ENCODE measurements around the gene AP3B1.
"Not testable (repeated sequence)": the region's sequence is repeated elsewhere in the genome, so short reads cannot be mapped to it uniquely, and the experiment has no call there.

The AP3B1 gene

DNA sequence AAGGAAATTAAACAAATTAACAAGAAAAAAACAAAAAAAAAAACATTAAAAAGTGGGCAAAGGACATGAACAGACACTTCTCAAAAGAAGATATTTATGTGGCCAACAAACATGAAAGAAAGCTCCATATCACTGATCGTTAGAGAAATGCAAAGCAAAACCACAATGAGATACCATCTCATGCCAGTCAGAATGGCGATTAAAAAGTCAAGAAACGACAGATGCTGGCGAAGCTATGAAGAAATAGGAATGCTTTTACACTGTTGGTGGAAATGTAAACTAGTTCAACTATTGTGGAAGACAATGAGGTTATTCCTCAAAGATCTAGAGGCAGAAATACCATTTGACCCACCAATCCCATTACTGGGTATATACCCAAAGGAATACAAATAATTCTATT, 223.8 kb downstream of the AP3B1 start:
- DNase-seq (ENCODE audit: low read depth in 2 of 2): not testable (repeated sequence)

DNA sequence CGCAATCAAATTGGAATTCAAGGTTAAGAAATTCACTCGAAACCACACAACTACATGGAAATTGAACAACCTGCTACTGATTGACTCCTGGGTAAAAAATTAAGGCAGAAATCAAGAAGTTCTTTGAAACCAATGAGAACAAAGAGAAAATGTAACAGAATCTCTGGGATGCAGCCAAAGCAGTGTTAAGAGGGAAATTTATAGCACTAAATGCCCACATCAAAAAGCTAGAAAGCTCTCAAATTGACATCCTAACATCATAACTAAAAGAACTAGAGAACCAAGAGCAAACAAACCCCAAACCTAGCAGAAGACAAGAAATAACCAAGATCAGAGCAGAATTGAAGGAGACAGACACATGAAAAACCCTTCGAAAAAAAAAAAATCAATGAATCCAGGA, 226.9 kb downstream of the AP3B1 start:
- DNase-seq (ENCODE audit: low read depth in 2 of 2): not testable (repeated sequence)

DNA sequence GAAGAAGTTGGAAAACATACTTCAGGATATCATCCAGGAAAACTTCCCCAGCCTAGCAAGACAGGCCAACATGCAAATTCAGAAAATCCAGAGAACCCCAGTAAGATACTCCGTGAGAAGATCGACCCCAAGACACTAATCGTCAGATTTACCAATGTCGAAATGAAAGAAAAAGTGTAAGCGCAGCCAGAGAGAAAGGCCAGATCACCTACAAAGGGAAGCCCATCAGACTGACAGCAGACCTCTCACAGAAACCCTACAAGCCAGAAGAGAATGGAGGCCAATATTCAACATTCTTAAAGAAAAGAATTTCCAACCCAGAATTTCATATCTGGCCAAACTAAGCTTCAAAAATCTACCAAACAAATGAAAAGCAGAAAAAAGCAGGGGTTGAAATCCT, 227.8 kb downstream of the AP3B1 start:
- not testable (repeated sequence) for DNase-seq (ENCODE audit: low read depth in 2 of 2)

DNA sequence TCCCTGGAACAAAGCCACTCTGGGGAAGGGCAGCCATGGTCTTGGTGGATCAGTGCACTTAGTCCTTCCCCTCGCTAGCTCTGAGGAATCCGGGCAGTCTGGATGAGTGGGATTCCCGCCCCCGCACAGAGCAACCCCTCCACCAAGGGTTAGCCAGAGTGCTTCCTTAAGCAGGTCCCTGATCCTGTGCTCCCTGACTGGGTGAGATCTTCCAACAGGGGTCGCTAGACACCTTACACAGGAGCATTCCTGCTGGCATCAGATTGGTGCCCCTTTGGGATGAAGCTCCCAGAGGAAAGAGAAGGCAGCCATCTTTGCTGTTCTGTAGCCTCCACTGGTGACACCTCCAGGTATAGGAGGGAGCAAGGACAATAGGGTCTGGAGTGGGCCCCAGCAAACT, 228.8 kb downstream of the AP3B1 start:
- DNase-seq (ENCODE audit: low read depth in 2 of 2): no peak

DNA sequence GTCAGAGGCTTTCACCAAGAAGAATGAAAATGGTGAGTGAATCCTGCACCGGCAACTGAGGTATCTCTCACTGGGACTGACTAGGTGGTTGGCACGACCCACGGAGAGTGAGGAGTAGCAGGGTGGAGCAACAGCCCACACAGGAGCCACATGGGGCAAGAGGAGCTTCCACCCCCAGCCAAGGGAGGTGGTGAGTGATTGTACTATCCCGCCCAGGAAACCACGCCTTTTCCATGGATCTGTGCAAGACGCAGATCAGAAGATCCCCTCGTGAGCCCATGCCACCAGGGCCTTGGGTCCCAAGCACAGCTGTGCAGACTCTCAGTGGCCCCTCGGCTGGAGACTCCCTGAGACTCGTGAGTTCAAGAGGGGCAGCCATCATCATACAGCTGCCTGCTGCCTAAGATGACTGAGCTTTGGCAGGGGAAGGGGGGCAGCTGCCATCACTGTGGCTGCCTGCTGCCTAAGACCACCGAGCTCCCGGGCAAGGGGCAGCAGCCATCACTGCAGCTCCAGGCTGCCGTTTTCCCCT, 229.5 kb downstream of the AP3B1 start:
- no peak for DNase-seq (ENCODE audit: low read depth in 2 of 2)

DNA sequence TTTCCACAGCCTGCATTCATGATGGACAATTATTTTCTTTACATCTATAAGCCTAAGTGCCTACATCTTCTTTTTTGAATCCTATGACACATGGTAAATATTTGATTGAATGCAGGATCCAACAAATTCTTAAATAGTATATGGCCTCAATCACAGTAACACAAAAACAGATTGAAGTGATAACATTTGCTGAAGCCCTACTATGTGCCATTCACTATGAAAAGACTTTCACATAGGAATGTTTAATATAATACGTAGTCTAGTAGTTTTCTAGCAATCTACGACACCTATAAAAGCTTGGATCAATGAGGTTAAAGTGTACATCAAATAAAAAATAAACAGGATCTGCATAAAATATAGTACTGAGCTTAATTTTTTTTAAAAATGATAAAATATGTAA, 231.0 kb downstream of the AP3B1 start:
- no peak for DNase-seq (ENCODE audit: low read depth in 2 of 2)

DNA sequence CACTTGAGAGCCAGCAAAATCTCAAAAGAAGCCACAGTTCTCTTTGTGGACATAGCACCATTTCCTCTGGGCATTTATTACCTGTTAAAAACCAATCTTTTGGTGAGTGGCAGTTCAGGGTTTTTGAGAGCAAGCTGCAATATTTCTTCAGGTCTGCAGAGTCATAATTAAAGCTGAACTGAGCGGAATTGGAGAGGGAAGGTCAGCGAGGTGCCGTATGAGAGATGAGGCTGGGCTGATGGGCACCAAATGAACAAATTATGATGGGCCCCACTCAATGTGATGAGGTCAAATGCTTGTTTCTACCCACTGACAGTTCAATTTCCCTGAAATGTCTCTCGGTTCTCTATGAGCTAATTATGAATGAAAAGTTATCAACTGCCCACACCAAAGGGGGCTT, 231.9 kb downstream of the AP3B1 start:
- no peak for DNase-seq (ENCODE audit: low read depth in 2 of 2)

DNA sequence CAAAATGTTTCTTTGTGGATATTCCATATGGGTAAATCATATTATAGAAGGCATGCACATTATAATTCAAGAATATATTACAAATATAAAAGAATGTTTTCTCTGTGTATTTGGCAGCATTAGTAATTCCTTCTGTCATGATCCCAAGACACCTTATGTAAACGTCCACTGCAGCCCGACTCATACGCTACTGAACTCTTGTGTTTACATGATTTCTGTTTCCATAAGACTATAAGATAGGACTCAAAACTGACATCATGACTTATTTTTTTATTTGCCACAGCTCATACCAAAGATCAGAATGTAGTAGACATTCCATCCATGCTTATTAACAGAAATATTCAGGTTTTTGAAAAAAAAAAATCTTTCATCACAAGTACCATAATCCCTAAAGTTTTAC, 234.1 kb downstream of the AP3B1 start:
- DNase-seq (ENCODE audit: low read depth in 2 of 2): no peak

DNA sequence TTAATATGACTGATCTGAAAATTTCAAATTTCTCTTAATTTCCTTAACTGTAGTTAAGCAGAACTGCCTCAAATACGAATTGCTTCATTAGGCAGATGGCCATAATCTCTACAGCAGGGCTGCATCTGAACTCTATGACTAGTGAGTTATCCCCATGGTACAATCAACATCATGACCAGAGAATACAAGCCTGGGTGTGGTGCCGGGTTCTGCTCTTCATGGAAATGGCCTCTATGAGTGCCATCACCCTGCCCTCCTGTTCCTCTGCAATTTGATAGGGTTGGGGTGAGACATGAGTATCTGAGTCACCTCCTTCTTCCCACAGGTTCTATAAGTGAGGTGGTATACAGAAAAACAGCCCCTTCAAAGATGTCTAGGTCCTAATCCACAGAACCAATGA, 235.9 kb downstream of the AP3B1 start:
- DNase-seq (ENCODE audit: low read depth in 2 of 2): no peak

DNA sequence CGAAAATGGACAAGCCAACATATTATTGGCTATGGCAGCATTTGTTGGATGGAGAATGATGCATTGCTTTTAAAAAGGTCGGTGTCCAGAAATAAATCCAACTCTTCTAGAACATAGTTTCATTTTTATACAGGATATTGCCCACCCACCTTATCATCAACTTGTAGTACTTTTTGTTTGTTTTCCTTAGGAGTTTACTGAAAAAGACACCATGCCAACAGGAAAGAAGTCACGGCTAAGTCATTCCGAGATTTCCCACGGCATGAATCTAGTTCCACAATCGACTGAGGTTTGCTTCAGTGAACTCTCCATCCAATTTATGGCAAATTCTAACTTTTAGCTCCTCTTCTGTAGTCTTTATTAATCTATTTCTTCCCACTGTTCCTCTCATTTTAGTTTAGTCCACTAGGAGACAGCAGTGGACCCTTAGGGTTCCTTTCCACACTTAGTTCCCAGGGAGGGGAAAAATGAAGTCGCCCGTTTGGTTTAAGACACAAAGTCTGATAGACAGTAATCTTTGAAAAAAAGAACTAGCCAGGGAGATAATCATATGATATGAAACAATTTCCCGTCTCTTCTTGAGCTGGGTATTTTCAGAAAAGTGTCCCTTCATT, 237.5 kb downstream of the AP3B1 start:
- DNase-seq (ENCODE audit: low read depth in 2 of 2): no peak

DNA sequence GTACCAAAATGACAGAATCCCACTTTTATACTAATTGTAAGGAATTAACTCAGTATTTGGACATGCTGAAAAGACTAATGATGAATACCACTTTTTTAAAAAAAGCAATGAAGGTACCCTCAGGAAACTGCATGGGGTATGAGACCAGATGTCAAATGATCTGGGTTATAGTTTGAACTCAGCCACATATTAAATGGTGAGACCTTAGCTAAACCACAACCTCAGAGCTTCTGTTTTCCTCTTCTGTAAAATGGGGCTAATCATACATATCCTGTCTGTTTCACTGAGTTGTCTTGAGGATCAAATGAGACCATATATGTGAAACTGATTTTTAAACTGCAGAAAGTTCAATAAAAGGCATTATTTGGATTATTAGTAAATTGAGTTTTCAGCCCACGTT, 238.4 kb downstream of the AP3B1 start:
- no peak for DNase-seq (ENCODE audit: low read depth in 2 of 2)

DNA sequence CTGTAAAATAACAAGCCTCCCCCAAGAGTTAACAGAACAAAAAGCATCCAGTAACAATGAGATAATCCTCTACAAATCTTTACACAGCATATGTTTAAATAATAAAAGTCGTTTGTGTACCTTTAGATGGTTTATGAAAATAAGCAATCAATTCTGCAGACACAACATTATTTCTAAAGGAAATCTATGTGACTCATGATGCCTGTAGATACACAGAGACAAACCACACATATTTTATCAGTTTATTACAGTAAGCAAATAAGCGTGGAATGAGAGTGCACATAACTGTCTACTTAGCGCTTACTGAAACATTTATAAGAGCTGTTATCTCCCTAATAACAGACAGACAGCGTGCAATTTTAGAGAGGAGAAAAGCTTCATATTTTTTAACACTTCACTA, 243.6 kb downstream of the AP3B1 start:
- DNase-seq (ENCODE audit: low read depth in 2 of 2): no peak

DNA sequence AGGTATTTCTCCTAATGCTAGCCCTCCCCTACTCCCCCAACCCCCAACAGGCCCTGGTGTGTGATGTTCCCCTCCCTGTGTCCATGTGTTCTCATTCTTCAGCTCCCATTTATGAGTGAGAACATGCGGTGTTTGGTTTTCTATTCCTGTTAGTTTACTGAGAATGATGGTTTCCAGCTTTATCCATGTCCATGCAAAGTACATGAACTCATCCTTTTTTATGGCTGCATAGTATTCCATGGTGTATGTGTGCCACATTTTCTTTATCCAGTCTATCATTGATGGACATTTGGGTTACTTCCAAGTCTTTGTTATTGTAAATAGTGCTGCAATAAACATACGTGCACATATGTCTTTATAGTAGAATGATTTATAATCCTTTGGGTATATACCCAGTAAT, 247.7 kb downstream of the AP3B1 start:
- not testable (repeated sequence) for DNase-seq (ENCODE audit: low read depth in 2 of 2)

DNA sequence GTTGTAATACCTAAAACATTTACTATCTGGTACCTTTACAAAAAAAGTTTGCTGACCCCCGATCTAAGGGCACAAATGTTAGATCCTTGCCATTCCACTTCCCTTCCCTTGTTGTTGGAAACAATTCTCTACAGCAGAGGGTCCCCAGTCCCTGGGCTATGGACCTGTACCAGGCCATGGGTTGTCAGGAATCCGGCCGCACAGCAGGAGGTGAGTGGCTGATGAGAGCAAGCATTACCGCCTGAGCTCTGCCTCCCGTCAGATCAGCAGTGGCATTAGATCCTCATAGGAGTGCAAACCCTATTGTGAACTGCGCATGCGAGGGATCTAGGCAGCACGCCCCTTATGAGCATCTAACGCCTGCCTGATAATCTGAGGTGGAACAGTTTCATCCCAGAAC, 248.5 kb downstream of the AP3B1 start:
- DNase-seq (ENCODE audit: low read depth in 2 of 2): no peak

DNA sequence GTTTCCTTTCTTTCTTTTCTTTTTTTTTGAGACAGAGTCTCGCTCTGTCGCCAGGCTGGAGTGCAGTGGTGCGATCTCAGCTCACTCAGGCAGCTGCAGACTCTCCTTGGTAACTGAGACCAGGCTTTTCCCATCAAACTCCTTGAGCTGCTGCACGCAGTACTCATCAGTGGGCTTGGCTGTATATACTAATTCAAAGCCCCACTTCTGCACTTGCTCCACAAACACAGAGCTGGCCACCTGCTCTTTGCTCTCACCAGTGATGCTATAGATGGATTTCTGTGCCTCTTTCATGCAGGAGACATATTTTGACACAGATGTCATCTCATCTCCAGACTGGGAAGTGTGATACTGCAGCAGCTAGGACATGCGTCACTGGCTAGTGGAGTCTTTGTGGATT, 252.7 kb downstream of the AP3B1 start:
- no peak for DNase-seq (ENCODE audit: low read depth in 2 of 2)

DNA sequence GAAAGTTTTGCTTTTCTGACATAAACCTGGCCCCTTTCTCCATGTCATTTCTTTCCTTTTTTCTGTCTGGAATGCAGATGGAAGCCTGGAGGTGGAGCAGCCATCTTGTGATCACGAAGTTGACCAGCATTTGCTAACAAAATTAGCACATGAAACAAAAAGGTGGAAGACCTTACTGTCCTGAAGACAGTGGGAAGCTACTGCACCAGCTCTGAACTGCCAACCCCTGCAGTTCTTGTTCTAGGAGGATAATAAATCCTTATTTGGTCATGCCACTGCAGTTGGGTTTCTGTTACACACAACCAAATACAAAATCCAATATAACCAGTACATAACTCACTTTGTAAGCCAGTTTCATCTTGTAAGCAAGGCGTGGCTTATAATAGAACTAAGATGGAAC, 269.0 kb downstream of the AP3B1 start:
- no peak for DNase-seq (ENCODE audit: low read depth in 2 of 2)

DNA sequence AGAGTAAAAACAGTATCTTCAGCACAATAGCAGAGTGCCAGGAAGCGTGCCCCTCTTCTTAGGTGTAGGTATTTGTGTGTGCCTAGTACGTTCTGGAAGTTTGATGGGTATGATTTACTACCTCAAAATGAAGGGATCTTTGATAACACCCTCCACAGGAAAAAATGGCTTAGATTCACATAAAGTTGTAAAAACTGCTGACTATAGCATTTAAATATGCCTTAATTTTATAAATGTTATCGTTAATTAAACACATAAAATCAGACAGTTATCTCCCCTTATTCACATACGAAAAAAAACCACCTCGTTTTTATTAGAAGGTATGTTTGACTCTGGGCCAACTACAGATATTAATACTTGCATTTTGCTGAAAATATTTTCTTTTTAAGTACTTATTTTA, 274.8 kb downstream of the AP3B1 start:
- no peak for DNase-seq (ENCODE audit: low read depth in 2 of 2)

DNA sequence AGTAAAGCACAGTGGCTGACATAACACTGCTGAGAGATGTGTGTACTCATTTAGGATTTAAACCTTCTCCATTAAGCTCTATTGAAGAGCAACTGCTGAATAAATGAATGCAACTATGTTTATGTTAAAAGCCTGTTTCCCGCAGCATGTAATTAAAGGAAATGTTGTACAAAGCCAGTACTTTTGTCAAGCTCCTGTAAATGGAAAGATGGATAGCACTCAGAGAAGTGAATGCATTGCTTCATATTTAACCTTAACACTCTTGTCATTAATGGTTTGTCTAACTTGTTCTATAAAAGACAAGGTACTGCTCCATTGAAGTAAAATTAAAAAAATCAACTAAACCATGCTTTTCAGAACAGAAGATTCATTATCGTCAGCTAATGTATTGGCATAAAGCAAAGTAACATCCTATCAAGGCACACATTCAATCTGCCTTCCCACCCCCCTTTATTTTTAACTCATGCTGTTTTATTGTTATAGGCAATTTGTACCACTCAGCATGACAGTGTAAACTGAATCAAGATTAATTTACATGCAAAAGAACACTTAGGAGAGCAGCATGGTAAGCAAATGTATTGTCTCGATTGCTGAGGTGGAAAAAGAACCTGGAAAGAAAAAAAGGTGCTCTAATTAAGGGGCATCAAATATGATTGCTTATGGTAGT, 277.5 kb downstream of the AP3B1 start:
- no peak for DNase-seq (ENCODE audit: low read depth in 2 of 2)

DNA sequence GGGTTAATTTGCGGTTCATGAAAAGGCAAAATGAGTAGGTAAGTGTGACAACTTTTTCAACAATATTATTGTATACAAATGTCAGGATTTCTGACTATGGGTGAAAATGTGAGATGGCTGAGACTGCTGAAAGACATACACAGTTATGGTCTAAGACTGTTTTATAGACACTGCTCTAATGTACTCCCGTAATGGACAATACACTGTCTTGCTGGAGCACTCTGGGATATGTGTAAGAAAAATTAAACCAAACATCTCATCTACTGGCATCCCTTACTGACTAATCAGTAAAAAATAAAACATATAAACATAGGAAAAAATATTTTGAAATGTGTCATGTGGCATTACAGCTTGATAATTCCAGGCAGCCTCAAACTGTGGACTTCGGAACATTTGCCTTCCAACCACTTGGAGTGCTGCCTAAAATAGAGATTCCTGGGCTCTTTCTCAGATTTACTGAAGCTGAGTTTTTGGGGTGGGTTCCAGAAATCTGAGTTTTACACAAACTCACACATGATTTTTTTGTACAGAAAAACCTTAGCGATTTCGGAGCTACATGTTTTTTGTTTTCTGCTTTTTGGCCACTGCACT, 284.5 kb downstream of the AP3B1 start:
- DNase-seq (ENCODE audit: low read depth in 2 of 2): no peak

DNA sequence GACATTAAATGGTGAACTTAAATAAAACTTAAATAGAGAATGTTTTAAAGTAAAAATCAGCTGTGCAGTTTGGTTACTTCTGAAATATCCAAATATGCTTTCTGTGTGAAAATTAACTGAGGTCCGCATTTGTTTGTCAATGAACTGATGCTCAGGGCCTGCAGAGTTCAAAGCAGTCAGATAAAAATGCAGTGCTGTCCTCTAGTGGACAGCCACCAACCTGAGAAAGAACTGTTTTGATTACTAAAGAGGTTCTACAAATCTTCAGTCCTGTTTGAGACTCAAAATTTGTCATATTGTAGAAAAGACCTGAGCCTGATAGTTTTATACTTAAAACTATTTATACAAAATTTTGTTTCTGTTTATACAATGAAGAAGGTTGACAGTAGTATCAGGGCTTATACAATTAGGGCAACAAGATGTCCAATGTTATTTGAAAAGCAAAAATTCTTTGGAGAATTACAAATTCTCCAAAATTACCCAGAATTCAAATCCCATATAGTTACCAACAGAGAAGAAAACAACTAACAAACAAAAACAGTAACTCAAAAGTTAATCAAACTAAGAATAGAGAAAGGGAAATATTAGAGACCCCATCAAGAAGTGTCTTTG, 286.0 kb downstream of the AP3B1 start:
- DNase-seq (ENCODE audit: low read depth in 2 of 2): no peak

DNA sequence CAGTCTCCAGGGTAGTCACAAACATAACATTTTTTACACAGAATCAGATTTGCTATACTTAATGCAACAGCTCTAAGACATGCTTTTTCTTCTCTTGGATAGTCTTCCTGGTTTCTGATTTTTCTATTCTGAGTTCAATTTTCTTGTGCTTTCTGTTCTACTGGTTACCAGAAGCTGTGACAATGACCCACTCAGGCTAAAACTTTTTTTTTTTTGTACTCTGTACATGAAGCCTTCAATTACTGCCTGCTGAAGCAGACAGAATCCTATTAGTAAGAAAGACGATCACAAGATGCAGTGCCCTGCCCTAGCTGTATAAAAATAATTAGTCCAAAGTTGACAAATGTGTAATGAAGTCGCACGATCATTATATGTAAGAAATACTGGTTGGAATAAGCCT, 287.3 kb downstream of the AP3B1 start:
- DNase-seq (ENCODE audit: low read depth in 2 of 2): no peak

DNA sequence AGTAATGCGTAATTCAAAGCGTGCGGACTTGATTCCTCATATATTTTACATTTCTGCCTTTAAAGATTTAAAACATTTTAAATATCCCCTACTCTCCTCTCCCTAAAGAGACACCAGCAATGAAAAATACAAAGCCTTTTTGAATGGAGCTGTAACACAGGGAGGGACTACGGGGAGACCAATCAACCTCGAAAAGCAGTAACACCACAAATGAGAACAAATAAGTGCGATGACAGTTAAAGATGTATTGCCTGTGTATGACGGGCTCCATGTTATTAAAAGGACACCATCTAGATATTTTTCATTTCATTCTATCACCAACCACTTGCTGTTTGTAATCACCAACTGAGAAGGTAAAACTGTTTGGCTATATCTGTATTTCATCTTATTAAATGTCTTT, 288.0 kb downstream of the AP3B1 start:
- DNase-seq (ENCODE audit: low read depth in 2 of 2): no peak
